GM10248 (cell line): ENCODE results near the gene DSCAM.

ENCODE experiments used
- CTCF ChIA-PET: fragments of 300-600 bp; sonication (Branson Sonifier 250); formaldehyde crosslinking; extraction: SDS; loops from one replicate; lab custom pipeline; 2021; ENCODE audit warnings: antibody characterized with exemption; lab: Yijun Ruan, JAX
- POLR2A ChIA-PET: fragments of 350-650 bp; sonication (Branson Sonifier 250); formaldehyde crosslinking; extraction: SDS; loops from one replicate; lab custom pipeline; 2020; ENCODE audit warnings: antibody characterized with exemption; lab: Yijun Ruan, JAX
- DNase-seq: peaks from one replicate; pipeline ENCODE4 v3.0.0; 2012; ENCODE audit errors: extremely low spot score
- CTCF ChIP-seq: IDR thresholded peaks from 2 replicates; pipeline ENCODE4 v1.5.1; 2012; ENCODE audit warnings: mild to moderate bottlenecking, low read depth; ENCODE audit errors: extremely low read depth, missing control alignments, control extremely low read depth

DSCAM gene

GRCh38 chr21:40227096-40227495 is 619.9 kb downstream of the DSCAM start:
- ChIA-PET POLR2A (no interaction called here), CTCF (interaction anchor here (0.9 to 1.2 kb wide), 2 partner anchors 8 to 19 kb away, joined by 3 to 4 read pairs; no protein-coding TSS in a partner anchor)
- no peak for TF ChIP-seq CTCF
- no peak for DNase-seq

- ChIA-PET CTCF (no interaction called here), POLR2A (no interaction called here)
- no peak for DNase-seq
- TF ChIP-seq CTCF: no peak
These were observed 631.0 kb downstream of the DSCAM start for GRCh38 chr21:40215941-40216340.

- no peak for TF ChIP-seq CTCF
- CTCF ChIA-PET: no interaction called here
- POLR2A ChIA-PET: no interaction called here
- DNase-seq: no peak
These were observed 636.7 kb downstream of the DSCAM start for GRCh38 chr21:40210251-40210650.

- DNase-seq: no peak
- no peak for TF ChIP-seq CTCF
- ChIA-PET CTCF (interaction anchor here (1.1 kb wide), 1 partner anchor 18 kb away, joined by 4 read pairs; no protein-coding TSS in a partner anchor), POLR2A (no interaction called here)
These were observed 638.0 kb downstream of the DSCAM start for GRCh38 chr21:40208948-40209345.

GRCh38 chr21:40208206-40208947 is 638.6 kb downstream of the DSCAM start:
- TF ChIP-seq CTCF: no peak
- POLR2A ChIA-PET: no interaction called here
- CTCF ChIA-PET: interaction anchor here (1.1 kb wide), 1 partner anchor 19 kb away, joined by 4 read pairs; no protein-coding TSS in a partner anchor
- DNase-seq: no peak

GRCh38 chr21:40200946-40201345 is 646.0 kb downstream of the DSCAM start:
- no peak for DNase-seq
- ChIA-PET POLR2A (no interaction called here), CTCF (no interaction called here)

More at GRCh38 chr21:40200946-40201345, 646.0 kb downstream of the DSCAM start:
- TF ChIP-seq CTCF: no peak
